Peyer's patch (tissue), 4 donors: ENCODE results near the gene NRTN. TPM values are rescaled to one million over a fixed set of nuclear protein-coding genes. Genes with fewer than 3 reads are reported as not detected.

ENCODE experiments used
- DNase-seq, 3 donors: peaks; one replicate each; pipeline ENCODE4 v3.0.0-alpha.2; 2017 to 2019
- H3K27ac ChIP-seq, 4 donors: fragments of 200-600 bp; sonication (generic); one replicate each; pipeline ENCODE4 v1.5.1; 2016 to 2019
- H3K27me3 ChIP-seq, 2 donors: fragments of 200-600 bp; sonication (generic); one replicate each; pipeline ENCODE4 v1.5.1; 2019
- H3K36me3 ChIP-seq, 3 donors: fragments of 200-600 bp; sonication (generic); one replicate each; pipeline ENCODE4 v1.5.1; 2016 to 2019
- H3K4me1 ChIP-seq, 4 donors: fragments of 200-600 bp; sonication (generic); one replicate each; pipeline ENCODE4 v1.5.1; 2016 to 2019
- H3K4me3 ChIP-seq, 4 donors: fragments of 200-600 bp; sonication (generic); 1 replicate in 3 of 4; 2 replicates in 1 of 4; pipeline ENCODE4 v1.5.1; 2016 to 2019; ENCODE audit warnings: mild to moderate bottlenecking in 1 of 4
- H3K9me3 ChIP-seq, 4 donors: fragments of 200-600 bp; sonication (generic); one replicate each; pipeline ENCODE4 v1.5.1; 2016 to 2019; ENCODE audit warnings: mild to moderate bottlenecking in 1 of 4
- CTCF ChIP-seq, 6 experiments: fragments of 450-650 bp in 4 of 6; fragments of 200-600 bp in 2 of 6; sonication (generic) in 1 of 6; IDR thresholded peaks; one replicate each; pipeline ENCODE4 v1.5.1; 2017 to 2019; ENCODE audit warnings: antibody characterized with exemption in 6 of 6, mild to moderate bottlenecking in 3 of 6, moderate library complexity in 1 of 6
- POLR2A ChIP-seq, 2 donors: fragments of 450-650 bp; IDR thresholded peaks; one replicate each; pipeline ENCODE4 v1.5.1; 2017; ENCODE audit warnings: antibody characterized with exemption in 2 of 2, mild to moderate bottlenecking in 2 of 2, moderate library complexity in 2 of 2
- total RNA-seq, 4 donors: library from RNA; depleted of rRNA; stranded (reverse); fragments of >200 nt; gene quantifications; one replicate each; pipeline ENCODE4 v1.1.0, GENCODE V29; 2016

NRTN gene
- total RNA-seq, 4 donors from 2014 or later: 0.88 to 4.8 (median 3.5) TPM; not detected in 1

DNA sequence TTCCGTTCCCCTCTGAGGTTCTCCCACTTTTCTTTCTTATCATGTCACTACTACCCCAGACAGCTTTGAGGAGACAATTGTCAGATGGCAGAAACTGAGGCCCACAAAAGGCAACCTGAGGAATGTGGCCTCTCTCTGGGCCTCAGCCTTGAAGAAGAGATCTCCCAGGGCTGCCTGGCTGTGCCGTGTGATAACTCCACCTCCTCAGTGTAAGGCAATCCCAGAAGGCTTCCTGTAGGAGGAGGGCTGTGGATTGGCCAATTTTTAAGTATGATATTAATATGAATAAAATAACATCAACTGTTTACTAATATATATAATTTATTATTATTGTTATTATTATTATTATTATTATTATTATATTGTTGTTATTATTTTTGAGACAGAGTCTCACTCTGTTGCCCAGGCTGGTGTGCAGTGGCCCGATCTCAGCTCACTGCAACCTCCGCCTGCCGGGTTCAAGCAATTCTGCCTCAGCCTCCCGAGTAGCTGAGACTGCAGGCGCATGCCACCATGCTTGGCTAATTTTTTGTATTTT lies 9.4 kb upstream of the NRTN start:
- TF ChIP-seq CTCF (IDR thresholded peaks at IDR 0.05): no peak
- no peak for TF ChIP-seq POLR2A (IDR thresholded peaks at IDR 0.05)

GRCh38 chr19:5798244-5798643 lies 6.6 kb upstream of the NRTN start:
- no peaks in the 10 kb centered on the region for H3K27me3 ChIP-seq
- H3K36me3 ChIP-seq: no peaks in the 10 kb centered on the region
- TF ChIP-seq POLR2A (IDR thresholded peaks at IDR 0.05) (no peak), CTCF (IDR thresholded peaks at IDR 0.05) (no peak)
- no peak overlapping the region for H3K4me3 ChIP-seq
- DNase-seq: no peak
- H3K27ac ChIP-seq: no peak overlapping the region
- peaks cover 0 to 28% (median 0%) of the 10 kb centered on the region in 4 donors for H3K4me1 ChIP-seq
- H3K9me3 ChIP-seq: no peaks in the 10 kb centered on the region

More for the DNA sequence above, 9.4 kb upstream of the NRTN start:
- DNase-seq: no peak
- Histone ChIP-seq H3K9me3 (no peaks in the 10 kb centered on the region), H3K4me3 (no peak overlapping the region), H3K27me3 (no peaks in the 10 kb centered on the region), H3K27ac (no peak overlapping the region), H3K4me1 (peaks cover 0 to 7% (median 0%) of the 10 kb centered on the region in 4 donors), H3K36me3 (no peaks in the 10 kb centered on the region)

- peaks cover 4 to 40% (median 10%) of the 10 kb centered on the region in 4 donors for H3K4me1 ChIP-seq
- H3K4me3 ChIP-seq: no peak overlapping the region
- H3K27me3 ChIP-seq: no peaks in the 10 kb centered on the region
- peaks cover 0 to 3% (median 0%) of the 10 kb centered on the region in 4 donors for H3K9me3 ChIP-seq
- no peak for DNase-seq
- TF ChIP-seq POLR2A (IDR thresholded peaks at IDR 0.05): no peak
- TF ChIP-seq CTCF (IDR thresholded peaks at IDR 0.05): no peak
- H3K36me3 ChIP-seq: no peaks in the 10 kb centered on the region
- H3K27ac ChIP-seq: no peak overlapping the region
Observed at GRCh38 chr19:5799247-5800241, 5.3 kb upstream of the NRTN start.

DNA sequence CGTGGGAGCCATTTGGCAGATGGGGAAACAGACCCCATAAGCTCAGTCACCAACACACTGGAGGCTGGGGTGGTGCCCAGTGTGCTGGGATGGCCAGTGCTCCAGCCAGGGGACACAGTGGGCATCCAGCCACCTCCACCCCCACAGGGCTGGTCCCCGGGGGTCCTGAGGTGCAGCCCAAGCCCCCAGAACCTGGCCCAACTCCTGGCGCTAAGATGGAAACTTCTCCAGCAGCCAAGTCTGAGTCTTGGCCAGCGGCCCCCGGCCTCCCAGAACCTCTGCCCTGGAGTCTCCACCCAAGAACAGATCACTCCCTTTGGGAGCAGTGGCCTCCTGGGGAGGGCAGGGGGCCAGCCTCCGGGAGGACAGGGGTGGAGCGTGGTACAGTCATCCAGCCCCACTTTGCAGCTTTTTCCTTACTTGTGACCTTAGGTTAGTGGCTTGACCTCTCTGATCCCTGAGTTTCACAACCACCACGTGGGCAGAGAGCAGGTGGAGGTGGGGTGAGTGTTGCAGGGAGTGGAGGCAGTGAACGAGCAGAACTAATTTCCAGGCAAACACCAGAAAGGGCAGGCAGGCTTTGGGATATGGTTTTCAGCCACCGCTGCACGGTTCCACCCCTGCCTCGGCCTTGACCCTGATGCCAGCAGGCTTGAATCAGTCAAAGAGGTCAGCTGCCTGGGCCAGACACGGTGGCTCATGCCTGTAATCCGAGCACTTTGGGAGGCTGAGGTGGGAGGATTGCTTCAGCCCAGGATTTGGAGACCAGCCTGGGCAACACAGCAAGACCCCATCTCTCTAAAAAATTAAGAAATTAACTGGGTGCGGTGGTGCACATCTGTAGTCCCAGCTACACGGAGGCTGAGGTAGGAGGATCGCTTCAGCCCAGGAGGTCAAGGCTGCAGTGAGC lies 4.3 kb upstream of the NRTN start:
- TF ChIP-seq POLR2A (IDR thresholded peaks at IDR 0.05): no peak
- no peak for TF ChIP-seq CTCF (IDR thresholded peaks at IDR 0.05)
- H3K4me3 ChIP-seq: no peak overlapping the region
- no peak overlapping the region for H3K27ac ChIP-seq
- no peak for DNase-seq
- no peaks in the 10 kb centered on the region for H3K36me3 ChIP-seq
- peaks cover 0 to 3% (median 0%) of the 10 kb centered on the region in 4 donors for H3K9me3 ChIP-seq
- H3K27me3 ChIP-seq: no peaks in the 10 kb centered on the region
- peaks cover 4 to 45% (median 11%) of the 10 kb centered on the region in 4 donors for H3K4me1 ChIP-seq
